ENCODE results near the gene WDR43.

Gene WDR43, protein sequence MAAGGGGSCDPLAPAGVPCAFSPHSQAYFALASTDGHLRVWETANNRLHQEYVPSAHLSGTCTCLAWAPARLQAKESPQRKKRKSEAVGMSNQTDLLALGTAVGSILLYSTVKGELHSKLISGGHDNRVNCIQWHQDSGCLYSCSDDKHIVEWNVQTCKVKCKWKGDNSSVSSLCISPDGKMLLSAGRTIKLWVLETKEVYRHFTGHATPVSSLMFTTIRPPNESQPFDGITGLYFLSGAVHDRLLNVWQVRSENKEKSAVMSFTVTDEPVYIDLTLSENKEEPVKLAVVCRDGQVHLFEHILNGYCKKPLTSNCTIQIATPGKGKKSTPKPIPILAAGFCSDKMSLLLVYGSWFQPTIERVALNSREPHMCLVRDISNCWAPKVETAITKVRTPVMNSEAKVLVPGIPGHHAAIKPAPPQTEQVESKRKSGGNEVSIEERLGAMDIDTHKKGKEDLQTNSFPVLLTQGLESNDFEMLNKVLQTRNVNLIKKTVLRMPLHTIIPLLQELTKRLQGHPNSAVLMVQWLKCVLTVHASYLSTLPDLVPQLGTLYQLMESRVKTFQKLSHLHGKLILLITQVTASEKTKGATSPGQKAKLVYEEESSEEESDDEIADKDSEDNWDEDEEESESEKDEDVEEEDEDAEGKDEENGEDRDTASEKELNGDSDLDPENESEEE

DNA sequence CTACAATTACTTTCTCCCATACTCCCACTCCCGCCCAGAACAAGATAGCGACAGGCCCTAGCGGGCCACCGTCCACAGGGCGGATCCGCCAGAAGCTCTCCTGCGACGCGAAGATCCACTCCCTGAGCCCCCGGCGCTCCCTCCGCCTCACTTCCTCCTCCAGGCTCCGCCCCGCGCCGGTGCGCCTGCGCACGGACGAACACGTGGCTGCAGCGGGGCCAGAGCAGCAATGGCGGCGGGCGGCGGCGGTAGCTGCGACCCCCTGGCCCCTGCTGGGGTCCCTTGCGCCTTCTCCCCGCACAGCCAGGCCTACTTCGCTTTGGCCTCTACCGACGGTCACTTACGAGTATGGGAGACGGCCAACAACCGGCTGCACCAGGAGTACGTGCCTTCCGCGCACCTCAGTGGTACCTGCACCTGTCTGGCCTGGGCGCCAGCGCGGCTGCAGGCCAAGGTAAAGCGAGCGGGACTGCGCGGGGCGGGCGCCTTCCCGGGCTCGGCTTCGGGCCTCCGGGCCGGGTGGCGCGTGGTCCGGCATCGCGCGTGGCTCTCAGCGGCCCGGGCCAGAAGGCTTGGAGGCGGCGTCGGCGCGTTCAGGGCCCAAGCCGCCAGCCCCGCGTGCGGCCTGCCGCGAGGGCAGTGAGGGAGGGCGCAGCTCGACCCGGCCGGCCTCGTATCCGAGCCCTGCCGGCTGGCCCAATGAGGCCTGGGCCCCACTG lies at the start of gene WDR43:
Gene WDR43 (plus strand): TSS at position 198 of the 719 bp plus-strand sequence. CDS start 32 bp downstream, at position 230.
- DNase-seq (ENCODE audit: low read depth): peak; percentile 98

GRCh38 chr2:28855193-28855592 lies 39.3 kb upstream of the WDR43 start:
- DNase-seq (ENCODE audit: low read depth): no peak

GRCh38 chr2:28855977-28856376 lies 38.5 kb upstream of the WDR43 start:
- no peak for DNase-seq (ENCODE audit: low read depth)

- no peak for DNase-seq (ENCODE audit: low read depth)
Observed at GRCh38 chr2:28868611-28869010, 25.9 kb upstream of the WDR43 start.

DNA sequence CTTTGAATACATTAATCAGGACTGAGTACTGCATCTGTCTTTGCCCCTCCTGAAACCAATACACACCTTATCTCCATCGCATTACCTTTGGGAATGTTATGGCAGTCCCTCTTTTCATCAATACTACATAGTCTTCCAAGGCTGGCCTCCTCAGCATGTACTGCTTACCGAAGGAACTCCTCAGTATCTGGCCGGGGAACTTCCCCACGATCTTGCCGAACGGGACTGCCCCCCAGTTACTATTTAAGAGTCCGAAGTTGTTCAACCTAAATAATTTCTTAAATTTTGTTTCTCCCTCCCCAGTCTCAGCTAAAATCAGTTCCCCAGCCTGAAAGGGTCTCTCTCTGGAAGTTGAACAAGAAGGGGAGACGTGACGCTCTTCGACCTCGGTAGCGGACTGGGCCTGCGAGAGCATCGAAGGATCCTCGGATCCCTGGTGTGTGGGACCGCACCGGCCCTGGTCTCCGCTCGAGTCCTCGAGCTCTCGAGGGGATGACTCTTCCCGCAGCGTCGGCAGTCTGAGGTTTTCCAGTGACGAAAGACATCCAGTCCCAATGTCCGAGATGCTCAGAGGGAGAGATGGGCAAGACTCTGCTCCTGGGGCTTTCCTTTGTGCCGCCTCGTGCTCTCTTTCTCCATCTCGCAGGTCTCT lies 24.8 kb upstream of the WDR43 start:
- DNase-seq (ENCODE audit: low read depth): no peak

- peak; percentile 95 for DNase-seq (ENCODE audit: low read depth)
Observed at GRCh38 chr2:28870146-28870891, 24.1 kb upstream of the WDR43 start, which contains the start of gene TRMT61B. Gene TRMT61B, minus strand, starts transcription at chr2:28870309. Its CDS starts 32 bp downstream, at chr2:28870277.

DNA sequence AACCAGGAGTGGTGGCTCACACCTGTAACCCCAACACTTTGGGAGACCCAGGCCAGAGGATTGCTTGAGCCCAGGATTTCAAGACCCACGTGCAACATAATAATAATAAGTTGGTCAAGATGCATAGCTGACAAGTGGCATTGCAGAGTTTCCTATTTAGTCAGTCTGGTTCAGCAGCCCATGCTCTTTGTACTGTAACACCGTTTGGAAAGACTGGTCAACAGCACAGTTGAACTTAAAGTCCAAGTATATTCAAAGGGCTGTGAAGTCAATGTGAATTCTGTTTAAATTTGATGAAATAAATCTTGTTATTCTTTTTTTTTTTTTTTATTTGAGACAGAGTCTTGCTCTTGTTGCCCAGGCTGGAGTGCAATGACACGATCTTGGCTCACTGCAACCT lies 22.8 kb upstream of the WDR43 start:
- no peak for DNase-seq (ENCODE audit: low read depth)

- DNase-seq (ENCODE audit: low read depth): no peak
Observed at GRCh38 chr2:28880193-28880592, 14.3 kb upstream of the WDR43 start.

DNA sequence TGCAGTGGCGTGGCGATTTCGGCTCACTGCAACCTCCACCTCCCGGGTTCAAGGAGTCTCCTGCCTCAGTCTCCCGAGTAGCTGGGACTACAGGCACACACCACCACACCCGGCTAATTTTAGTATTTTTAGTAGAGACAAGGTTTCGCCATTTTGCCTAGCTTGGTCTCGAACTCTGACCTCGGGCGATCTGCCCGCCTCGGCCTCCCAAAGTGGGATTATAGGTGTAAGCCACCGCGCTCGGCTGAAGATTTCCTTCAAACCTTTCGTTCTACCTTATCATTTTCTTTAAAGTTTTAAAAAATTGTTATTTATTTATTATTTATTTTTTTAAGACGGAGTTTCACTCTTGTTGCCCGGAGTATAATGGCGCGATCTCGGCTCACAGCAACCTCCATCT lies 979 bp upstream of the WDR43 start:
- DNase-seq (ENCODE audit: low read depth): no peak

DNA sequence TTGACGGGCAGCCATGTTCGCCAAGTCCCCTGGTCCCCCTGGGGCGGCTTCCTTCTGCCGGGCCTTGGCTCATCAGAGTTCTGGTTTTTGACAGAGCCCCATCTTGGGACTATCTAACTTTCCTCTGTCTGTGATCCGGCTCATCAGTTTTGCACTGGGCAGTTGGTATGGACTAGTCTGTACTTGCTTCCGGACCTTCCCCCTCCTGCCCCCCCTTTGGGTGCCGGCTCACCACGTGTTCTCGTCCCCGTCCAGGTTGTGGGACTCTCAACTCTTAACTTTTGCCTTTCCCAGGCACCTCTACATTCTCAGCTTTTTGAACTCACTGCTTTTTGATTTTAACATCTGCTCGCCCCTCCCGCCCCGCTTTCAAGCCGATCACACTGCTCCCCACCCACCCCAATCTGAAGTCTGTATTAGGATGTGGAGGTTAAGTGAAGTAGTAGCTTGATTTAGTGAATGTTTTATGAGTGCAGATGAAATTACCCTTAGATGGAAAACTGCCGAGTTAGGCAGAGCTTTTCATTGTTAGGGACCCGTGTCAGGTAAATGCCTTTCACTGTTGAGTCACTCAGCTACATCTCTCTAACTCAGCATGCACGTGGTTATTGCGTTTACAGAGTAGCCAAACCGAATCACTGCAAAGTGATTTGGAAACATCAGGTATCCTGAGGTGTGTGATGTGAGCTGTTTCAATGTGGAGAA lies 874 bp downstream of the WDR43 start:
- DNase-seq (ENCODE audit: low read depth): peak; percentile 5

DNA sequence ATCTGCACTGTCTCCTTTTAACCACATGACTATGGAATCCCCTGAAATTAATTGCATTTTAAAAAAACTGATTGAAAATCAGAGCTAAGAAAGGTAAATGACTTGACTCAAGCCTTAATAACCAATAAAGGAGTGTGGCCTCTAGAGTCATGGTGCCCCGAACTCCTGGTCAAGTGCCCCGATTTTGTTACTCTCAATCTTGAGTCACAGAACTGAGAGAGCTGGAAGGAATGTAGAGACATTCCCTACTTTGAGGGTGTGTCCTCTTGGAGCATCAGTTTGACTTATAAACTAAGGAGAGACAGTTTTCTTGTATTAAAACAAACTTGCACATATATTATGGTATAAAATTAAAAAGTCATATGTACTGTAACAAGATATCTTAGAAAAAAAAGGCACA lies 2.4 kb downstream of the WDR43 start:
- DNase-seq (ENCODE audit: low read depth): no peak

DNA sequence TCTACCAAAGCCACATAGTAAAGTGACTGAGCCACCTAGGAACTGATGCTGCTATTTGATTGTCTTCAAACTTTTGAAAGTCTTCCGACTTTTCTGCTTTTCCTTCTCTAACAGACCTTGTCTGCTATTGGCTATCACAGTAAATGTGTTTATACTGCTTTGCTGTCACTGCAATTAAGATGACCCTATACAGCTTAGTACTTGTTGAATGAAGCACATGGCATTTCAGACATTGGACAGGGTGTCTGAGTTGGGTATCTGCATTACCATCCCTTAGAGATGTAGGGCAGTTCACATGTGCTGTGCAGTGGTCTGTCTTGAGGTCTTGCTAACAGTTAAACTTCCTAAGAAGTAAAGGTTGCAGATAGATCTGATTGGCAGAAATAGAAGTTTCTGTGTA lies 3.6 kb downstream of the WDR43 start:
- DNase-seq (ENCODE audit: low read depth): no peak

DNA sequence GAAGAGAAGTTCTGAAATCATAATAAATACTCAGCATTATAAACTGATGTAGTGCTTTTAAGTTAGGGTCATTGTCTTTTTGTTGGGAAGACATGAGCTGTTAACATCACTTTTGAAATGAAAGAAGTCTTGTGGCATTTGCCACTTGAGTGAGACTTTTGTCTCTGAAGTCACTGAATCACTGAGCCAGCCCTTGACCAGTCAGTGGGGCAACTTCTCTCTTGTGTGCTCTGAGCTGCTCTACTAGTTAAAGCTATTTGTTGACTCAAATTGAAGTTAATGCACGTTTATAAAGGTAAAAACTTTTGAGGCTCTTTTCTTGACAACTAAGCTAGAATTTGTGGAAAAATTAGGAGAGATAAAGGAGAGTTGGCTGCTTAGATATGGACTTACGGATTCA lies 6.7 kb downstream of the WDR43 start:
- DNase-seq (ENCODE audit: low read depth): no peak

- DNase-seq (ENCODE audit: low read depth): no peak
Observed at GRCh38 chr2:28901841-28902240, 7.4 kb downstream of the WDR43 start.

GRCh38 chr2:28902584-28902983 lies 8.1 kb downstream of the WDR43 start:
- DNase-seq (ENCODE audit: low read depth): no peak

DNA sequence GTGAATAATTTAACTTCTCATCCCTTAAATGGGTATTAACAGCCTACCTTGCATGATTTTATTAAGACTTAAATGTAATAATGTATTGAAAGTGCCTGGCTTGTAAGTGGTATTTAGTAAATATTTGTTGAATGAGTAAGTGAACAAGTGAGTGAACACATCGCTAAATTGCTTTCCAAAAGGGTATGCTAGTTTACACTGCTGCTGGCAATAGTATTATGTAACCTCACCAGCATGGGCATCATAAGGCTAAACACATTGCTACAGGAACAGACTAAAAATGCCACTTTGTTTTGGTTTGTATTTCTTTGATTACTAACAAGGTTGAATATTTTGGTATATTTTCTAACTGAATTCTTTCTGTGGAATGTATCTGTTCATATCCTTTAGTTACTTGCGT lies 9.8 kb downstream of the WDR43 start:
- no peak for DNase-seq (ENCODE audit: low read depth)

DNA sequence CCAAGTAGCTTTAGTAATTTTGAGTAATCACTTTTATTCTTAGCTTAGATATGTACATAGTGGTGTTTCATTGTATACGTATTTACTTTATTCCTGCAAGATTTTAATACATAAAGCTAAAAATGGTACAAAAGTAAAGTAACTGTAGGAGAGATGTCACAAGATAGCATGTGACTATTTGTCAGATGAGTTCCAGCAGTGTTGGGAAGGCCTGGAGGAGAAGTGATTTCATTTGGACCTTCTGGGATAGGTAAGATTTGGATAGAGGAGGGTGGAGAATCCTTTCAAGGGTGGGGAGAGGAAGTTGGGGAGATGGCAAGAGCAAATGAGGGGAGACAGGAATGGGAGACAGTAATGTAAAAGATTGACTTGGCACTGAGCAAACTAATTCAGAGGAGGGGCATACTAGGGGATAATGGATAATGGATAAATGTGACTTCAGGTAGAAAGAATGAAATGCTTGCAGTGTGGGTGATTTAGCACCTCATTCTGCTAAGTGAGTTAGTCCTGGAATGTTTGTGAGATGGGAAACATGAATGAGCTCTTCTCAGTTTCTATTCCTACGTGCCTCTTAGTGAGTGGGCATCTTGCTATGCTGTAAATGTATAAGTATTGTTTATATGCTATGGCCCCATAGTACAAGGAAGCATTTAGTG lies 10.5 kb downstream of the WDR43 start:
- no peak for DNase-seq (ENCODE audit: low read depth)

DNA sequence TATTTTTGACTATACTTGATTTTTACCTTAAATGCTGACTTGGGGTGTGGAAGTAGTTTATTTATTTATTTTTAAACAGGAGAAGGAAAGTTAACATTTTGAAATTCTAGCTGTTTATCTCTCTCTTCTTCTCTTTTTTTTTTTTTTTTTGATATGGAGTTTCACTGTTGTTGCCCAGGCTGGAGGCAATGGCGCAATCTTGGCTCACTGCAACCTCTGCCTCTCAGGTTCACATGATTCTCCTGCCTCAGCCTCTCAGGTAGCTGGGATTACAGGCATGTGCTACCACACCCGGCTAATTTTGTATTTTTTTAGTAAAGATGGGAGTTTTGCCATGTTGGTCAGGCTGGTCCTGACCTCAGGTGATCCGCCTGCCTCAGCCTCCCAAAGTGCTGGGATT lies 11.1 kb downstream of the WDR43 start:
- no peak for DNase-seq (ENCODE audit: low read depth)

DNA sequence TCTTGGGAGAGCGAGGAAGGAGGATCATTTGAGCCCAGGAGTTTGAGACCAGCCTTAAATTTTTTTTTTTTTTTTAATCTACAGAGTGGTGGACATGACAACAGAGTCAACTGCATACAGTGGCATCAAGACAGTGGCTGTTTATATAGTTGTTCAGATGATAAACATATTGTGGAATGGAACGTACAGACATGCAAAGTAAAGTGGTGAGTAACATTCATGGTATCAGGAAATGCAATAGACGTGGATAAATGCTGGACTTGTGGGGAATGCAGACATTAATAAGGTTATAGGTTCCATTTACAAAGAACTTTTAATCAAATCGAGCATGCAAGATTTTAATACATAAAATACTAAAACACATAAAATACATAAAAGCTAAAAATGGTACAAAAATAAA lies 11.9 kb downstream of the WDR43 start:
- DNase-seq (ENCODE audit: low read depth): no peak

DNA sequence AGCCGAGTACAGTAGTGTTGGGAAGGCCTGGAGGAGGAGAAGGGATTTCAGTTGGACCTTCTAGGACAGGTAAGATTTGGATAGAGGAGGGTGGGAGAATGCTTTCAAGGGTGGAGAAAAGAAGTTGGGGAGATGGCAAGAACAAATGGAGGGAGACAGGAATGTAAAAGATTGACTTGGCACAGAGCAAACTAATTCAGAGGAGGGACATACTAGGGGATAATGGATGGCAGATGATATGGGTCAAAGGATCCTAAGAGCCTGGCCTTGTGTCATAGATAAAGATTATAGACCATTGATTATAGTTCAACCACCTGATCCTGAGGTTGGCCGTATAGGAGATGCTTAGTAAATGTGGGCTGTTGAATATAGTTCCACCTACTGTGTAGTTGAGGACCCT lies 12.4 kb downstream of the WDR43 start:
- no peak for DNase-seq (ENCODE audit: low read depth)
